ENCODE results near the gene RAET1E. TPM values are rescaled to one million over a fixed set of nuclear protein-coding genes. Genes with fewer than 3 reads are reported as not detected.
"Not testable (repeated sequence)": the region's sequence is repeated elsewhere in the genome, so short reads cannot be mapped to it uniquely, and the experiment has no call there.

RAET1E gene
- total and polyA plus RNA-seq, 8 donors: 0.20 to 0.69 (median 0.50) TPM

DNA sequence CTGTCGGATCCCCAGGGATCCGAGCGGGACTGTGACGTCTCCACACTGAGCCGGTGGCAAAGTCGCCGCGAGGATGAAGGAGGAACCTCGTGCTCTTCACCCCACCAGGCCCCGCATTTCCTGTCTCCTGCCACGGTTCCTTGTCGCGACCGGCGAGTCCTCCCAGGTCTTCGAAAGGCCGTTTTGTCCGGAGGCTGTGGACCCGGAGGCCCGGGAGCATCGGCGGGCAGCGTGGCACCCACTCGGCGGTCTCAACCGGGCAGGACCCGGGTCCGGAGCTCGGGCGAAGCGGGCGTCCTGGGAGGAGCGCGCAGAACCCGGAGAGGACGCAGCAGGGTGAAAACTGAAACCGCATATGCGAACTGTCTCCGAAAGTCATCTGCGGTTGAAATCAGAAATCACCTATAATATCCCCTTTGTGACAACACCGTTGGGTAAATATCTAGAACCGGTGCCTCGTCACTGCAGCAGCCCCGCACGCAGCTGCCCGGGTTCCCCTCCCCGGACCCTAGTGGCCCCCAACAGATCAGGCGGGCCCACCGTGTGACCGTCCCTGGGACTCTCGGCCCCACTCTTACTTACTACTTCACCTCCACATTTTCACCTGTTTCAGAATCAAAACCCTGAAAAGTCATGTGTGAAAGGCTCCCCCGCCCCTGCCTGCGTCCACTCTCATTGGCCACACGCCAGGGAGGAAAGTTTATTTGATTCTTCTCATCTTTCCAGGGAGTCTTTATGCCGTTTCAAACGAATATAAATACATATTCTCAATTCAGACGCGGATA is 40.9 kb upstream of the RAET1E start:
- Histone ChIP-seq H3K27me3 (peaks cover 64 to 93% of the 10 kb centered on the region in 2 donors), H3K36me3 (no peaks in the 10 kb centered on the region), H3K27ac (no peak overlapping the region), H3K9me3 (no peaks in the 10 kb centered on the region), H3K4me1 (peaks cover 12 to 28% of the 10 kb centered on the region in 2 donors), H3K4me3 (peak overlapping the region; percentile 10 to 33)
- DNase-seq: peak in 1 of 4 donors; percentile 77
- ATAC-seq: no peak
- intact Hi-C loops (cut with DNase I): loop anchor here in 1 of 2 donors (5.0 kb wide), 1 partner anchor 69 kb away; no protein-coding TSS in a partner anchor
- TF ChIP-seq, protein P1, sequence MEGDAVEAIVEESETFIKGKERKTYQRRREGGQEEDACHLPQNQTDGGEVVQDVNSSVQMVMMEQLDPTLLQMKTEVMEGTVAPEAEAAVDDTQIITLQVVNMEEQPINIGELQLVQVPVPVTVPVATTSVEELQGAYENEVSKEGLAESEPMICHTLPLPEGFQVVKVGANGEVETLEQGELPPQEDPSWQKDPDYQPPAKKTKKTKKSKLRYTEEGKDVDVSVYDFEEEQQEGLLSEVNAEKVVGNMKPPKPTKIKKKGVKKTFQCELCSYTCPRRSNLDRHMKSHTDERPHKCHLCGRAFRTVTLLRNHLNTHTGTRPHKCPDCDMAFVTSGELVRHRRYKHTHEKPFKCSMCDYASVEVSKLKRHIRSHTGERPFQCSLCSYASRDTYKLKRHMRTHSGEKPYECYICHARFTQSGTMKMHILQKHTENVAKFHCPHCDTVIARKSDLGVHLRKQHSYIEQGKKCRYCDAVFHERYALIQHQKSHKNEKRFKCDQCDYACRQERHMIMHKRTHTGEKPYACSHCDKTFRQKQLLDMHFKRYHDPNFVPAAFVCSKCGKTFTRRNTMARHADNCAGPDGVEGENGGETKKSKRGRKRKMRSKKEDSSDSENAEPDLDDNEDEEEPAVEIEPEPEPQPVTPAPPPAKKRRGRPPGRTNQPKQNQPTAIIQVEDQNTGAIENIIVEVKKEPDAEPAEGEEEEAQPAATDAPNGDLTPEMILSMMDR (IDR thresholded peaks at IDR 0.05): no peak

- not testable (repeated sequence) for H3K36me3 ChIP-seq, H3K9me3 ChIP-seq, H3K27ac ChIP-seq, DNase-seq
- Histone ChIP-seq H3K4me3 (peak overlapping the region; percentile 10 to 33), H3K27me3 (peaks cover 67 to 97% of the 10 kb centered on the region in 2 donors), H3K4me1 (peaks cover 12 to 28% of the 10 kb centered on the region in 2 donors)
- peak; percentile 39 for ATAC-seq
- intact Hi-C loops (cut with DNase I): loop anchor here in 1 of 2 donors (5.0 kb wide), 1 partner anchor 69 kb away; no protein-coding TSS in a partner anchor
Observed at GRCh38 chr6:149938013-149938570, 40.2 kb upstream of the RAET1E start.

GRCh38 chr6:149936743-149937142 is 38.8 kb upstream of the RAET1E start:
- Histone ChIP-seq H3K27ac (no peak overlapping the region), H3K4me1 (peaks cover 12 to 22% of the 10 kb centered on the region in 2 donors), H3K4me3 (no peak overlapping the region), H3K36me3 (no peaks in the 10 kb centered on the region), H3K9me3 (no peaks in the 10 kb centered on the region), H3K27me3 (peaks cover 68 to 97% of the 10 kb centered on the region in 2 donors)
- TF ChIP-seq, protein P1 (IDR thresholded peaks at IDR 0.05): no peak
- no peak for ATAC-seq
- intact Hi-C loops (cut with DNase I): loop anchor here in 1 of 2 donors (5.0 kb wide), 1 partner anchor 71 kb away; no protein-coding TSS in a partner anchor
- no peak for DNase-seq

DNA sequence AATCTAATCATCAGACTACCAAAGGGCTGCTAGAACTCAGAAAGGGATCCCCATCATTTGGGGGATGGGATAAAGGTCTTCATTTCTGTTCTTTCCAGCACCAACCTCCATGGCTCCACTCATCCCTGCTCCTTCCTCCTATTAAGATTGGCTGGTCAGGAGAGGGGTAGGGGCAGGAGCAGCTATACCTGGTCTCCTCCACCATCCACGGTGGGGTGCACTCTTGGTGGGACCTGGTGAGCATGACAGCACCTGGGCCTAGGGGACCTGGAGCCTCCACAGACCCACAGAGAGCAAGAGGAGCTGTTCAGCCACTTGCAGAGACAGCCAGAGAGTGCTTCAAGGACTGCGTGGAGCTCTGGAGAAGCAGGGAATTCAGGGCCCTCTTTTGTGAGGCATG is 37.8 kb upstream of the RAET1E start:
- Histone ChIP-seq H3K4me3 (no peak overlapping the region), H3K9me3 (no peaks in the 10 kb centered on the region), H3K36me3 (no peaks in the 10 kb centered on the region), H3K4me1 (peaks cover 9 to 14% of the 10 kb centered on the region in 2 donors), H3K27me3 (peaks cover 59 to 97% of the 10 kb centered on the region in 2 donors), H3K27ac (no peak overlapping the region)
- no peak for ATAC-seq
- intact Hi-C loops (cut with DNase I): loop anchor here in 1 of 2 donors (5.0 kb wide), 1 partner anchor 72 kb away; no protein-coding TSS in a partner anchor
- TF ChIP-seq, protein P1 (IDR thresholded peaks at IDR 0.05): no peak
- no peak for DNase-seq

- intact Hi-C loops (cut with DNase I): loop anchor here in 1 of 2 donors (5.0 kb wide), 1 partner anchor 72 kb away; no protein-coding TSS in a partner anchor
- Histone ChIP-seq H3K4me1 (peaks cover 9 to 14% of the 10 kb centered on the region in 2 donors), H3K4me3 (no peak overlapping the region), H3K9me3 (no peaks in the 10 kb centered on the region), H3K36me3 (no peaks in the 10 kb centered on the region), H3K27me3 (peaks cover 58 to 97% of the 10 kb centered on the region in 2 donors), H3K27ac (no peak overlapping the region)
- DNase-seq: no peak
- TF ChIP-seq, protein P1 (IDR thresholded peaks at IDR 0.05): no peak
- ATAC-seq: no peak
Observed at GRCh38 chr6:149935246-149935645, 37.3 kb upstream of the RAET1E start.

Data from left lung (tissue), 10 donors.